MM.1S (cell line): ENCODE measurements around the gene CNOT10.

Source experiments
- CTCF ChIP-seq: fragments of 300-600 bp; sonication (generic); IDR thresholded peaks from 2 replicates; pipeline ENCODE4 v1.5.1; 2016; ENCODE audit warnings: antibody characterized with exemption, low read length, mixed read lengths
- EZH2 ChIP-seq: fragments of 300-600 bp; sonication (generic); optimal IDR thresholded peaks from 2 replicates; pipeline ENCODE3; 2017; ENCODE audit warnings: low read depth, mild to moderate bottlenecking, antibody characterized with exemption, low read length, mixed read lengths

GRCh38 chr3:32791833-32792232, 106.8 kb downstream of the CNOT10 start:
- TF ChIP-seq CTCF (no peak), EZH2 (no peak)
